Measurements from ENCODE around the gene SUSD1.

The SUSD1 gene

DNA sequence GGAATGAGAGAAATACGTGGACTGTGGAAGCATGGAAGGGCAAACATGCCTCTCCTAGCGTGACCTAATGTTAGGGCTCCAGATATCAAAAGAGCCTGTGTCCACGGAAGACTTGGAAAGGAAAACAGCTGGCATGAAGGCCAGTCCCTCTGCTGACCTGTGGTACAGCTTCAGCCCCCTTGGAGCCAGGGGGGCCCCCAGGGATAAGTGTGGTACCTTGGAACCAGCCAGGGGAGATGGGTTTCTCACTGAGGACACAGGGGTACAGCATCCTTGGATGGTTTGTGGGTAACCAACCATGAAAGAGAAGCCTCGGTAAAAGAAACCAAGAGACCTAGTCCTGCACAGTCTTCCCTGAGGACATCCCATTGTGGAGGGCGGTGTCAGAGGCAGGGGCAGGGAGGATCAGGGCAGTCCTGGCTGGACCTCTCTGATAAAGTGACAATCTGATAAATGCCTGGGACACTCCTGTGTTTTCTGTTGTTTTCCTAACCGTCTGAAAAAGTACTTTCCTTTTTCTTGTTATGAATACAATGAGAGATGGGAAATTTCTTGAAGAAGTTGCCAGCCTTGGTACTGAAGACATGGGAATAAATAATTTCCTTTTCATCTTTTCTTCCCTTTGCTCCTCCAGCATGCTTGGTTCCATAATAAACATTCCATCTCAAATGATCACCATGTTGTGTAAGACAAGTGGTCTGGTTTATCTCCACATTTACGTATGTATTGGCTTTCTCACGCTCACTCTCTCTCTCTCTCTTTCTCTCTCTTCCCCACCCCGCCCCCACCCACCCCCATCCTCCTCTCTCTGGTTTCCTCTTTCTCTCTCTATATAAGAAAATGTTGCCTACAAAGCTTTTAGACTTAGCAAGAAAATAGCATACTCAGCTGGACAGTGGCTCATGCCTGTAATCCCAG, 102.1 kb downstream of the SUSD1 start:
- TF ChIP-seq, protein P1, sequence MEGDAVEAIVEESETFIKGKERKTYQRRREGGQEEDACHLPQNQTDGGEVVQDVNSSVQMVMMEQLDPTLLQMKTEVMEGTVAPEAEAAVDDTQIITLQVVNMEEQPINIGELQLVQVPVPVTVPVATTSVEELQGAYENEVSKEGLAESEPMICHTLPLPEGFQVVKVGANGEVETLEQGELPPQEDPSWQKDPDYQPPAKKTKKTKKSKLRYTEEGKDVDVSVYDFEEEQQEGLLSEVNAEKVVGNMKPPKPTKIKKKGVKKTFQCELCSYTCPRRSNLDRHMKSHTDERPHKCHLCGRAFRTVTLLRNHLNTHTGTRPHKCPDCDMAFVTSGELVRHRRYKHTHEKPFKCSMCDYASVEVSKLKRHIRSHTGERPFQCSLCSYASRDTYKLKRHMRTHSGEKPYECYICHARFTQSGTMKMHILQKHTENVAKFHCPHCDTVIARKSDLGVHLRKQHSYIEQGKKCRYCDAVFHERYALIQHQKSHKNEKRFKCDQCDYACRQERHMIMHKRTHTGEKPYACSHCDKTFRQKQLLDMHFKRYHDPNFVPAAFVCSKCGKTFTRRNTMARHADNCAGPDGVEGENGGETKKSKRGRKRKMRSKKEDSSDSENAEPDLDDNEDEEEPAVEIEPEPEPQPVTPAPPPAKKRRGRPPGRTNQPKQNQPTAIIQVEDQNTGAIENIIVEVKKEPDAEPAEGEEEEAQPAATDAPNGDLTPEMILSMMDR (IDR thresholded peaks at IDR 0.05) = no peak
- Histone ChIP-seq H3K4me3 (no peak overlapping the region), H3K27ac (peak overlapping the region; percentile 4 to 65)
- no peak for DNase-seq (ENCODE audit: low spot score)

DNA sequence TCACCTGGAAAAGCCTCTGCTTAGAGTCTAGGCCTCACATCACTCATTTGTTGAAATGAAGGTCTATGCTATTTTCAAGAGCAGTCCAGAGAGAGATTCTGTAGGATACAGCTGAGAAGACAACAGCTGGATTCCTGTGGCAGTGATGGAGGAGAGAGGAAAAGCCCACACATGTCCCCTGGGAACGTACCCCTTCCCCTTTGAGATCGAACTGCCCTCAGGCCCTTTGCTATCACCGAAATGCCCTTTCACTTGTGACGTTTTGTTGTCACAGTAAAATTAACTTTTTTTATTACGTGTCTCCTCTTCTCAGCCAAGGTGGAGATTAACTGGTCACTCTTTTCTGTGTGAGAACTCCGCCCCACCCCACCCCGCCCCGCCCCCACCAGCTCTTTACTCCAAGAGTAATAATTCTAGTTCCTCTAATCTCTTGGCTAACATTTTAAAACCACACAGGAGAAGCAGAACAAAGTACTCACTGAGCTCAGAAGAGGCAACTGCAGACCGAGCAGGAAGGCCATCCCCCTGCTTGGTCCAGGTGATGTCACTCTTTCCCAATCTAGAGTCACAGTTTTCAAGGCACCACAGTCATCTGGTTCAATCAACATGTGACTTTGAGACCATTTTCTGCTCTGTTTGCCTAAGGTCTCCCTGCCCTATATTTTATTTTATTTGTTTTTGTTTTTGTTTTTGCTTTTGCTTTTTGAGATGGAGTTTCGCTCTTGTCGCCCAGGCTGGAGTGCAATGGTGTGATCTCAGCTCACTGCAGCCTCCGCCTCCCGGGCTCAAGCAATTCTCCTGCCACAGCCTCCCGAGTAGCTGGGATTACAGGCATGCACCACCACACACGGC, 105.6 kb downstream of the SUSD1 start:
- H3K4me3 ChIP-seq = no peak overlapping the region
- no peak for DNase-seq (ENCODE audit: low spot score)
- TF ChIP-seq, protein P1 (IDR thresholded peaks at IDR 0.05) = no peak
- no peak overlapping the region for H3K27ac ChIP-seq

DNA sequence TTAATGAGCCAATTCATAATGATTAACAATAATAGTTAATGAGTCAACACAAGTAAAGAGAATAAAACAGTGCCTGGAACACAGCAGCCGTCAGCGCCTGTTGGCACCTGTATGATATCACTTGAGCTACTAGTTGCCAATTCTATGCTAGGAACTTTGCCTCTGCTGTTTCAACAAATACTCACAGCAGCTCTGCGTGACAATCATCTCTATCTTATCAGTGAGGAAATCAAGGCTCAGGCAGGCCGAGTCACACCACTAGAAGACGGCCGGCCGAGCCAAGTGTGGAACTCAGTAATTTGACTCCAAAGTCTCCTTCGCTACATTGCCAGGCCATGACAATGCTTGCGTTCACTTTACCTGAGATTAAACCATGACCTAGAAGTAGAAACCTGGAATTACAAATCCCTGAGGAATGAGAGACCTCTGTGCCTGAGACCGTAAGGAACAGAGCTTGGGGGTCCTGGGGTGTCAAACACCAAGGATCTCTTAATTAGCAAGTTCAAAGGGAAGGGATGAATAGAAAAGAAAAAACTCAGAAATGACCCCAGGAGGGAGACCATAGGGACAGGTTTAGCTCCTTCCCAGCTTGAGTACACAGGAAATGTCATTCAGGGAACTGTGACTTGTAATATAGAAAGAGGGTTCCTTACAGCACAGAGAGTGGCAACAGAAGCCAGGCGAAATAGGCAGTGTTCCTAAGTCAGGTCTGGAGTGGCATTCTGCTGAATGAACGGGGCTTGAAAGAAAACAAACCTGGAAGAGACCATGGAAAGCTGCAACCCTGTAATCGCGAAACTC, 109.1 kb downstream of the SUSD1 start:
- H3K27ac ChIP-seq = no peak overlapping the region
- TF ChIP-seq, protein P1 (IDR thresholded peaks at IDR 0.05) = no peak
- no peak for DNase-seq (ENCODE audit: low spot score)
- H3K4me3 ChIP-seq = no peak overlapping the region

DNA sequence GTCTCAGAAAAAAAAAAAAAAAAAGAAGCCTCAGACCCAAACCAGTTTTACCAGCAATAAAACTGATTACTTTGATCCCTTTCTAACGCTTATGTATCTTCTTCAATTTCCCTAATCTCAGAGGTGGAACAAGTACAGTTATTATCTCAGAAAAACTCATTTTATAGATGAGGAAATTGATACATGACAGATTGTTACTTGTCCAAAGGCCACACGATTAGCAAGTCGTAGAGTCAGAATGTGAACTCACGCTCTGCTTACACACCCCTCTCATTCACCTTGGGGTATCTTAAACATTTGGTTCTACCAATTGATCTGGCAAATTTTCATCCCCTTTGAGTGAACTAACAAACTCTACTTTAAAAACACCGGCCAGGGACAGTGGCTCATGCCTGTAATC, 110.2 kb downstream of the SUSD1 start:
- TF ChIP-seq, protein P1 (IDR thresholded peaks at IDR 0.05) = no peak

DNA sequence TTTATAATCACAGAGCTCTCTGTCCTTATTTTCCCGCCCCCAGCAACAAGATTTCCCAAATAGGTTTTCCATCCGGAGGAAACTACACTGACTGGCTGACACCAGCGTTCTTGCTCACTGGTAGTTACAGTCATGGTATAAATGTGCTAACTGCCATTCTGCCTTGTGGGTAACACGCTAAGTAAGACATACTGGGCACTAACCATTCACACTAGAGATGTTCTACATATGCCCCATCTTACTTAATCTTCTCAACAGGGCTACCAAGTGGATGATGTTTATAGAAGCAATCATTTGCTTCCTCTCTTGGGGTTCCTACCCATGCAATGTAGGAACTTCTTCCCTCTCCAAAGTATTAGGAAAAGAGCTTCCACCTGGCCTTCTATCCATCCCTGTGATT, 111.5 kb downstream of the SUSD1 start:
- Histone ChIP-seq H3K27ac (no peak overlapping the region), H3K4me3 (no peak overlapping the region)
- TF ChIP-seq, protein P1 (IDR thresholded peaks at IDR 0.05) = no peak
- DNase-seq (ENCODE audit: low spot score) = no peak

More for the DNA sequence above, 110.2 kb downstream of the SUSD1 start:
- Histone ChIP-seq H3K27ac (no peak overlapping the region), H3K4me3 (no peak overlapping the region)
- DNase-seq (ENCODE audit: low spot score) = no peak

DNA sequence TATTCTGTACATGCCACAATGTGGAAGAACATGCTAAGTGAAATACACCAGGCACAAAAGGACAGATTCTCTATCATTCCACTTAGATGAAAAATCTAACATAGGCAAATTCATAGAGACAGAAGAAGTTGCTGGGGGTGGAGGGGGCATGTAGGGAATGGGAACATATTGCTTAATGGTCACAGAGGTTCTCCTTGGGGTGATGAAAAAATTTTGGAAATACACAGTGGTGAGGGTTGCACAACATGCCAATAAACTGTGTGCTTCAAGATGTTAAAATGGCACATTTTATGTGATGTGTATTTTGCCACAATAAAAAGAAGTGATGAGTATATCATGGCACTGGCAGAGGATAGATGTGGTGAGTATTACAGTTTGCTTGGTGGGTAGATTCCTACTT, 111.9 kb downstream of the SUSD1 start:
- no peak for DNase-seq (ENCODE audit: low spot score)
- TF ChIP-seq, protein P1 (IDR thresholded peaks at IDR 0.05) = no peak
- no peak overlapping the region for H3K4me3 ChIP-seq
- H3K27ac ChIP-seq = no peak overlapping the region

All from coronary artery (tissue), 2 donors.